Ovary (tissue), 9 donors: Measurements from ENCODE around the gene CCDC148. TPM values are rescaled to one million over a fixed set of nuclear protein-coding genes. Genes with fewer than 3 reads are reported as not detected.

ENCODE experiments used
- DNase-seq, 5 donors: peaks; one replicate each; pipeline ENCODE4 v3.0.0-alpha.2; 2019 to 2020
- H3K27ac ChIP-seq, 2 donors: fragments of 200-600 bp; one replicate each; pipeline versions ENCODE4 v1.5.1 to v1.8.0; 2019 to 2022
- H3K27me3 ChIP-seq: fragments of 200-600 bp; one replicate; pipeline ENCODE4 v1.8.0; 2022
- H3K36me3 ChIP-seq: fragments of 200-600 bp; sonication (generic); one replicate; pipeline ENCODE4 v1.5.1; 2019
- H3K4me1 ChIP-seq: one replicate; pipeline ENCODE4 v1.8.1; 2013; ENCODE audit warnings: mild to moderate bottlenecking, moderate library complexity; ENCODE audit not compliant: insufficient read depth
- H3K4me3 ChIP-seq: fragments of 200-600 bp; sonication (generic); one replicate; pipeline ENCODE4 v1.5.1; 2017
- H3K9me3 ChIP-seq, 2 donors: fragments of 200-600 bp in 1 of 2; sonication (generic) in 1 of 2; one replicate each; pipeline versions ENCODE4 v1.5.1 to v1.8.1; 2013 to 2019; ENCODE audit warnings: mild to moderate bottlenecking in 1 of 2, moderate library complexity in 1 of 2
- CTCF ChIP-seq, 3 donors: fragments of 450-650 bp in 2 of 3; fragments of 200-600 bp in 1 of 3; IDR thresholded peaks; one replicate each; pipeline versions ENCODE4 v1.5.1 to v1.8.0; 2016 to 2022; ENCODE audit warnings: antibody characterized with exemption in 3 of 3, mild to moderate bottlenecking in 1 of 3
- EP300 ChIP-seq: sonication (generic); formaldehyde crosslinking; IDR thresholded peaks from one replicate; pipeline ENCODE4 v1.6.1; 2017; ENCODE audit warnings: antibody characterized with exemption
- POLR2A ChIP-seq: fragments of 450-650 bp; IDR thresholded peaks from one replicate; pipeline ENCODE4 v1.6.1; 2017; ENCODE audit warnings: antibody characterized with exemption, mild to moderate bottlenecking, moderate library complexity
- WGBS, 3 donors: extraction: QIAGEN DNeasy Blood & Tissue Kit in 1 of 3; methylation state at CpG; one replicate each; pipeline versions ENCODE4 v1.1.5 to v1.1.7; 2013 to 2017; 5-methylcytosine and 5-hydroxymethylcytosine counted together
- intact Hi-C, 4 donors: fragments of 100-400 bp; cut with DNase I; formaldehyde crosslinking; loops; one replicate each; pipeline versions ENCODE4 v1.11.0 to v1.15.1; 2022 to 2023
- polyA plus RNA-seq, 2 donors: library from polyadenylated mRNA; stranded (reverse); fragments of 200-250 nt in 1 of 2; fragments of 350-450 nt in 1 of 2; fragmentation: Illumina TruSeq in 1 of 2; extraction: RNeasy Lipid Tissue Mini Kit (QIAGEN cat#74804) in 1 of 2; gene quantifications; one replicate each; pipeline ENCODE4 v1.2.3, GENCODE V29; 2013 to 2014
- total RNA-seq, 7 donors: library from RNA; depleted of rRNA in 2 of 7; stranded (reverse); fragments of >200 nt in 2 of 7; fragmentation: NEBNext Ultra II Directional in 3 of 7; extraction: Animal tissue kit (Norgen Biotek cat#: 25700) in 3 of 7; gene quantifications; one replicate each; pipeline versions ENCODE4 v1.1.0 to v1.2.4, GENCODE V29; 2016 to 2023
- donor health status: DM: no; HTN: no; CAD: no; lungs with moderate emphysema.
- donor health status: DM: no; HTN: no; CAD: no.
- donor health status: Bipolar disorder and iron deficiency.
- donor health status: DM: yes; HTN: yes; CAD: no.
- donor health status: DM: no; HTN: no; CAD: no.
- donor health status: DM: yes; HTN: yes; CAD: no.

Gene CCDC148
- total and polyA plus RNA-seq, 9 donors = 0.80 to 6.6 (median 3.5) TPM

GRCh38 chr2:158184556-158185343 lies 271.8 kb downstream of the CCDC148 start:
- 86 to 91% (median 87%) methylated on average over 3 of the region's 3 CpGs for WGBS, 3 donors
- H3K9me3 ChIP-seq = no peaks in the 10 kb centered on the region
- no peak for TF ChIP-seq CTCF (IDR thresholded peaks at IDR 0.05)
- TF ChIP-seq POLR2A = no peak
- no peak for TF ChIP-seq EP300
- no peaks in the 10 kb centered on the region for H3K27me3 ChIP-seq
- no peaks in the 10 kb centered on the region for H3K4me1 ChIP-seq
- no peak for DNase-seq
- intact Hi-C loops = loop anchor here in 2 of 4 donors (10.0 kb wide), 2 partner anchors 560 to 570 kb away; no protein-coding TSS in a partner anchor
- H3K4me3 ChIP-seq = no peak overlapping the region
- H3K27ac ChIP-seq = no peak overlapping the region
- no peaks in the 10 kb centered on the region for H3K36me3 ChIP-seq

- no peaks in the 10 kb centered on the region for H3K9me3 ChIP-seq
- 86 to 92% (median 91%) methylated on average over 1 of the region's 1 CpG for WGBS, 3 donors
- no peaks in the 10 kb centered on the region for H3K27me3 ChIP-seq
- DNase-seq = no peak
- no peak overlapping the region for H3K4me3 ChIP-seq
- no peaks in the 10 kb centered on the region for H3K4me1 ChIP-seq
- H3K27ac ChIP-seq = no peak overlapping the region
- TF ChIP-seq POLR2A (no peak), EP300 (no peak), CTCF (IDR thresholded peaks at IDR 0.05) (no peak)
- no peaks in the 10 kb centered on the region for H3K36me3 ChIP-seq
- intact Hi-C loops = loop anchor here in 2 of 4 donors (10.0 kb wide), 2 partner anchors 561 to 571 kb away; no protein-coding TSS in a partner anchor
Observed at GRCh38 chr2:158184001-158184400, 272.6 kb downstream of the CCDC148 start.

GRCh38 chr2:158182676-158183295 lies 273.8 kb downstream of the CCDC148 start:
- Histone ChIP-seq H3K27ac (no peak overlapping the region), H3K27me3 (no peaks in the 10 kb centered on the region), H3K36me3 (no peaks in the 10 kb centered on the region), H3K9me3 (no peaks in the 10 kb centered on the region), H3K4me3 (no peak overlapping the region), H3K4me1 (no peaks in the 10 kb centered on the region)
- TF ChIP-seq POLR2A = no peak
- no peak for TF ChIP-seq CTCF (IDR thresholded peaks at IDR 0.05)
- TF ChIP-seq EP300 = no peak
- intact Hi-C loops = loop anchor here in 2 of 4 donors (10.0 kb wide), 2 partner anchors 562 to 572 kb away; no protein-coding TSS in a partner anchor
- no peak for DNase-seq
- 38 to 57% (median 46%) methylated on average over 3 of the region's 3 CpGs for WGBS, 3 donors

- intact Hi-C loops = loop anchor here in 2 of 4 donors (10.0 kb wide), 2 partner anchors 564 to 574 kb away; no protein-coding TSS in a partner anchor
- Histone ChIP-seq H3K9me3 (no peaks in the 10 kb centered on the region), H3K27ac (no peak overlapping the region), H3K4me3 (no peak overlapping the region), H3K27me3 (no peaks in the 10 kb centered on the region), H3K36me3 (no peaks in the 10 kb centered on the region), H3K4me1 (no peaks in the 10 kb centered on the region)
- DNase-seq = no peak
- no peak for TF ChIP-seq POLR2A
- no peak for TF ChIP-seq EP300
- TF ChIP-seq CTCF (IDR thresholded peaks at IDR 0.05) = no peak
- 93 to 97% (median 97%) methylated on average over 2 of the region's 2 CpGs for WGBS, 3 donors
Observed at GRCh38 chr2:158181171-158181570, 275.4 kb downstream of the CCDC148 start.
